IMR-90 (cell line): ENCODE measurements around the gene SLC22A12. TPM values are rescaled to one million over a fixed set of nuclear protein-coding genes. Genes with fewer than 3 reads are reported as not detected.

Experiments
- ATAC-seq: fragments of 200-7000 bp; cut with Tn5 transposase; 2 replicates; pipeline ENCODE4 v1.9.1; 2020; ENCODE audit warnings: low read depth, mild to moderate bottlenecking, moderate library complexity
- BruUV-seq: library from RNA; stranded (reverse); fragments of 400-500 nt; replicated peaks from 2 replicates; lab custom pipeline; 2021; lab: Mats Ljungman, UMichigan
- CTCF ChIA-PET: fragments of 300-600 bp; formaldehyde crosslinking; extraction: SDS; loops from one replicate; lab custom pipeline; 2021; ENCODE audit warnings: antibody characterized with exemption; lab: Yijun Ruan, JAX
- POLR2A ChIA-PET: fragments of 300-600 bp; sonication (Branson Sonifier 250); formaldehyde crosslinking; loops from one replicate; lab custom pipeline; 2022; ENCODE audit warnings: antibody characterized with exemption; ENCODE audit not compliant: unreplicated experiment; lab: Charles Lee
- DNase-seq: peaks from one replicate; pipeline ENCODE4 v3.0.0; 2013
- H2AFZ ChIP-seq: replicated peaks from 2 replicates; pipeline ENCODE3; 2013; ENCODE audit warnings: low read length, mild to moderate bottlenecking; ENCODE audit not compliant: poor library complexity
- H2AK5ac ChIP-seq: 2 replicates; pipeline ENCODE4 v1.6.1; 2013; ENCODE audit warnings: low read depth, low read length, inconsistent platforms
- H2AK9ac ChIP-seq: replicated peaks from 2 replicates; pipeline ENCODE3; 2013; ENCODE audit warnings: mild to moderate bottlenecking, low read depth, low read length, moderate library complexity; ENCODE audit not compliant: poor library complexity
- H2BK120ac ChIP-seq: 2 replicates; pipeline ENCODE4 v1.6.1; 2013; ENCODE audit warnings: low read depth, low read length, inconsistent platforms
- H2BK15ac ChIP-seq: 3 replicates; pipeline ENCODE4 v1.6.1; 2013; ENCODE audit warnings: low read depth, low read length, inconsistent platforms
- H2BK20ac ChIP-seq: 2 replicates; pipeline ENCODE4 v1.6.1; 2013; ENCODE audit warnings: low read depth, mild to moderate bottlenecking, inconsistent platforms, low read length, moderate library complexity
- H2BK5ac ChIP-seq: 2 replicates; pipeline ENCODE4 v1.6.1; 2013; ENCODE audit warnings: mild to moderate bottlenecking, low read depth, low read length, inconsistent platforms; ENCODE audit not compliant: poor library complexity, severe bottlenecking
- H3K14ac ChIP-seq: replicated peaks from 2 replicates; pipeline ENCODE4 v1.6.1; 2013; ENCODE audit warnings: low read depth, low read length, inconsistent platforms
- H3K18ac ChIP-seq: 2 replicates; pipeline ENCODE4 v1.6.1; 2013; ENCODE audit warnings: low read depth, low read length, control low read depth
- H3K23ac ChIP-seq: 2 replicates; pipeline ENCODE4 v1.6.1; 2013; ENCODE audit warnings: low read depth, low read length, inconsistent platforms
- H3K27ac ChIP-seq: 2 replicates; pipeline ENCODE4 v1.5.1; 2013; ENCODE audit warnings: mild to moderate bottlenecking, control low read depth, low read length; ENCODE audit not compliant: insufficient read depth
- H3K27me3 ChIP-seq: 2 replicates; pipeline ENCODE4 v1.6.1; 2013; ENCODE audit warnings: low read length; ENCODE audit not compliant: control insufficient read depth, insufficient read depth
- H3K36me3 ChIP-seq: 2 replicates; pipeline ENCODE4 v1.6.1; 2013; ENCODE audit warnings: low read length, mixed read lengths; ENCODE audit not compliant: control insufficient read depth, insufficient read depth
- H3K4ac ChIP-seq: 2 replicates; pipeline ENCODE4 v1.6.1; 2013; ENCODE audit warnings: low read depth, low read length, inconsistent platforms
- H3K4me1 ChIP-seq: 2 replicates; pipeline ENCODE4 v1.6.1; 2013; ENCODE audit warnings: low read length, mixed read lengths; ENCODE audit not compliant: control insufficient read depth, insufficient read depth
- H3K4me2 ChIP-seq: 2 replicates; pipeline ENCODE4 v1.6.1; 2013; ENCODE audit warnings: low read depth, mild to moderate bottlenecking, control low read depth, low read length, moderate library complexity
- H3K4me3 ChIP-seq: 2 replicates; pipeline ENCODE4 v1.5.1; 2013; ENCODE audit warnings: low read depth, mild to moderate bottlenecking, control low read depth, low read length, moderate library complexity; ENCODE audit not compliant: insufficient read depth
- H3K56ac ChIP-seq: 2 replicates; pipeline ENCODE4 v1.6.1; 2013; ENCODE audit warnings: low read length, inconsistent platforms; ENCODE audit not compliant: insufficient read depth; ENCODE audit errors: extremely low read depth
- H3K79me1 ChIP-seq, 2 experiments: 2 replicates each; pipeline ENCODE4 v1.6.1; 2013; ENCODE audit warnings: low read length in 2 of 2, inconsistent platforms in 1 of 2, low read depth in 1 of 2
- H3K9ac ChIP-seq: 2 replicates; pipeline ENCODE4 v1.6.1; 2013; ENCODE audit warnings: low read depth, low read length, control low read depth
- H3K9me1 ChIP-seq: 2 replicates; pipeline ENCODE4 v1.6.1; 2013; ENCODE audit warnings: low read length, inconsistent platforms; ENCODE audit not compliant: insufficient read depth
- H3K9me3 ChIP-seq: 2 replicates; pipeline ENCODE4 v1.6.1; 2013; ENCODE audit warnings: low read length; ENCODE audit not compliant: control insufficient read depth, insufficient read depth
- H4K20me1 ChIP-seq: 2 replicates; pipeline ENCODE4 v1.6.1; 2013; ENCODE audit warnings: low read length, inconsistent platforms; ENCODE audit not compliant: insufficient read depth
- H4K5ac ChIP-seq: 2 replicates; pipeline ENCODE4 v1.6.1; 2013; ENCODE audit warnings: mild to moderate bottlenecking, low read depth, low read length, control low read depth
- H4K8ac ChIP-seq, 2 experiments: 2 replicates each; pipeline ENCODE4 v1.6.1; 2013; ENCODE audit warnings: low read depth in 2 of 2, low read length in 2 of 2, control low read depth in 1 of 2, inconsistent platforms in 1 of 2
- H4K91ac ChIP-seq: 2 replicates; pipeline ENCODE4 v1.6.1; 2013; ENCODE audit warnings: low read depth, low read length, inconsistent platforms; ENCODE audit not compliant: insufficient read depth
- MAZ ChIP-seq: IDR thresholded peaks from 2 replicates; pipeline ENCODE4 v1.6.1; 2012; ENCODE audit warnings: low read depth, mild to moderate bottlenecking, low read length, improper control_type of control experiment, moderate library complexity, borderline replicate concordance
- MXI1 ChIP-seq: IDR thresholded peaks from 2 replicates; pipeline ENCODE4 v1.6.1; 2012; ENCODE audit warnings: low read depth, mild to moderate bottlenecking, low read length, moderate library complexity, borderline replicate concordance
- NFE2L2 ChIP-seq: fragments of 150-350 bp; IDR thresholded peaks from 2 replicates; pipeline ENCODE4 v1.6.1; 2016; ENCODE audit warnings: low read depth, mild to moderate bottlenecking, low read length
- POLR2A ChIP-seq: IDR thresholded peaks from 2 replicates; pipeline ENCODE4 v1.6.1; 2012; ENCODE audit warnings: mild to moderate bottlenecking, low read depth, low read length
- RAD21 ChIP-seq: IDR thresholded peaks from 2 replicates; pipeline ENCODE4 v1.6.1; 2012; ENCODE audit warnings: low read length, improper control_type of control experiment
- RCOR1 ChIP-seq: IDR thresholded peaks from 2 replicates; pipeline ENCODE4 v1.6.1; 2012; ENCODE audit warnings: mild to moderate bottlenecking, low read length, improper control_type of control experiment; ENCODE audit not compliant: insufficient replicate concordance
- RFX5 ChIP-seq: IDR thresholded peaks from 2 replicates; pipeline ENCODE4 v1.8.0; 2012; ENCODE audit warnings: low read depth, mild to moderate bottlenecking, low read length, moderate library complexity
- SMC3 ChIP-seq: fragments of 150-350 bp; IDR thresholded peaks from 2 replicates; pipeline ENCODE4 v1.6.1; 2016; ENCODE audit warnings: low read depth, mild to moderate bottlenecking, antibody characterized with exemption, low read length, moderate library complexity
- USF2 ChIP-seq: fragments of 150-350 bp; IDR thresholded peaks from 2 replicates; pipeline ENCODE4 v1.6.1; 2017; ENCODE audit warnings: mild to moderate bottlenecking, antibody characterized with exemption, low read length, low read depth
- WGBS, 2 experiments: methylation state at CpG; one replicate each; pipeline versions ENCODE4 v1.1.5 to v1.1.7; 2013; ENCODE audit warnings: missing lambda C conversion rate in 2 of 2; ENCODE audit not compliant: insufficient read length in 1 of 2; ENCODE audit errors: extremely low coverage in 2 of 2; 5-methylcytosine and 5-hydroxymethylcytosine counted together
- dilution Hi-C: fragments of 300-500 bp; cut with HindIII; formaldehyde crosslinking; loops from one replicate; pipeline ENCODE4 v1.14.3; 2018; ENCODE audit warnings: low sequenced_read_pairs; ENCODE audit not compliant: unreplicated experiment
- in situ Hi-C: fragments of 300-500 bp; cut with MboI; formaldehyde crosslinking; loops from 3 replicates; pipeline ENCODE4 v1.14.3; 2019; ENCODE audit warnings: low sequenced_read_pairs, inconsistent platforms, mixed read lengths
- intact Hi-C: fragments of 100-400 bp; cut with micrococcal nuclease; formaldehyde crosslinking; loops from 2 replicates; pipeline ENCODE4 v1.10.0; 2022
- polyA plus RNA-seq, 3 experiments: library from polyadenylated mRNA; depleted of rRNA; stranded (reverse); fragments of >200 nt; gene quantifications; 2 replicates each; pipeline ENCODE4 v1.2.3, GENCODE V29; 2012; ENCODE audit warnings: low replicate concordance in 1 of 3
- total RNA-seq: library from RNA; depleted of rRNA; stranded (reverse); fragments of >200 nt; gene quantifications from 2 replicates; pipeline ENCODE4 v1.2.3, GENCODE V29; 2012

The SLC22A12 gene
- total and polyA plus RNA-seq, 2 of the 4 experiments (the other 2 are of a cell fraction): not detected

DNA sequence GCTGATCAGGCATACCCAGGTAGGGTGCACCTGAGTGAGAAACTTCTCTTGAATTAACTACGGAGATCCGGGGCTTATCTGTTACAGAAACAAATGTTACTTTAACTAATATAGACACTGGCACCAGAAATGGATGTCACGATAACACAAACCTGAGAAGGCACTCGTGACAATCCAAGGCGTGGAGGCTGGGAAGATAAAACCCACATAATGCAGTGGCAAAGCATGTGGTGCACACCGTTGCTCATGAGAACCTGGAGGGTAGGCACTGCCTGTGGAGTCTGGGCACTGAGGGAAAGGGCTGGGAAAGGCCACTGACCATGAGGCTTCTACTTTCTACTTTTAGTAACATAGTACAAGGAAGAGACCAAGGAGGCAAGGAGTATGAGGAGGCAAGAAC lies 22.6 kb downstream of the SLC22A12 start:
- POLR2A ChIA-PET: no interaction called here
- no peak overlapping the region for H4K5ac ChIP-seq
- no peaks in the 10 kb centered on the region for H3K79me1 ChIP-seq
- H3K18ac ChIP-seq: no peak overlapping the region
- ATAC-seq (no peak), DNase-seq (no peak)
- H3K23ac ChIP-seq: no peak overlapping the region
- H3K14ac ChIP-seq: no peak overlapping the region
- no peak overlapping the region for H4K91ac ChIP-seq
- no peak overlapping the region for H2BK120ac ChIP-seq
- H4K8ac ChIP-seq: no peak overlapping the region
- dilution Hi-C loops: no loop called here
- H3K27ac ChIP-seq: no peak overlapping the region
- H3K36me3 ChIP-seq: no peaks in the 10 kb centered on the region
- CTCF ChIA-PET: no interaction called here
- no peak overlapping the region for H3K4me3 ChIP-seq
- no peak overlapping the region for H2AK9ac ChIP-seq
- H3K27me3 ChIP-seq: peaks cover 53% of the 10 kb centered on the region
- H3K9me3 ChIP-seq: no peaks in the 10 kb centered on the region
- no peak overlapping the region for H2AFZ ChIP-seq
- no peak overlapping the region for H2AK5ac ChIP-seq
- H4K20me1 ChIP-seq: no peaks in the 10 kb centered on the region; the same call in 1 of the 2 replicates
- H2BK20ac ChIP-seq: no peak overlapping the region
- H3K9ac ChIP-seq: no peak overlapping the region
- in situ Hi-C loops: no loop called here
- no peaks in the 10 kb centered on the region for H3K4me1 ChIP-seq
- H3K4me2 ChIP-seq: no peak overlapping the region
- no peak overlapping the region for H2BK5ac ChIP-seq
- no peak overlapping the region for H3K4ac ChIP-seq
- BruUV-seq: no TSS peak
- no peak for TF ChIP-seq NFE2L2
- TF ChIP-seq MXI1: no peak
- no peak for TF ChIP-seq RAD21
- no peak for TF ChIP-seq SMC3
- no peak for TF ChIP-seq RFX5
- no peak for TF ChIP-seq USF2
- TF ChIP-seq POLR2A: no peak
- TF ChIP-seq RCOR1: no peak
- TF ChIP-seq MAZ: no peak
- H3K9me1 ChIP-seq: no peaks in the 10 kb centered on the region
- WGBS, 2 experiments: no CpG with 5 or more reads among the region's 6 CpGs
- no peak overlapping the region for H3K56ac ChIP-seq
- H2BK15ac ChIP-seq: no peak overlapping the region
- intact Hi-C loops: no loop called here
